Measurements from ENCODE around the gene MNAT1. TPM values are rescaled to one million over a fixed set of nuclear protein-coding genes. Genes with fewer than 3 reads are reported as not detected.

The MNAT1 gene
- total RNA-seq, 1 donor from 2014 or later = 37.1 TPM

GRCh38 chr14:60893911-60894310 is 159.3 kb downstream of the MNAT1 start:
- Mint-ChIP-seq H3K27me3 (no peaks in the 10 kb centered on the region), H3K9me3 (no peaks in the 10 kb centered on the region), H3K27ac (no peak overlapping the region), H3K36me3 (ENCODE audit: low read depth) (peaks cover 2% of the 10 kb centered on the region), H3K4me3 (no peak overlapping the region), H3K4me1 (peaks cover 6% of the 10 kb centered on the region)
- ATAC-seq (ENCODE audit: low read depth) = no peak
- no peak for DNase-seq
- ChIA-PET CTCF (no interaction called here), POLR2A (no interaction called here)
- intact Hi-C loops (cut with micrococcal nuclease) = no loop called here
- TF ChIP-seq CTCF (IDR thresholded peaks at IDR 0.05) = no peak

- intact Hi-C loops (cut with micrococcal nuclease) = loop anchor here (1.0 kb wide), 1 partner anchor 59 kb away; no protein-coding TSS in a partner anchor
- Mint-ChIP-seq H3K36me3 (ENCODE audit: low read depth) (peaks cover 2% of the 10 kb centered on the region), H3K27me3 (no peaks in the 10 kb centered on the region), H3K9me3 (no peaks in the 10 kb centered on the region), H3K27ac (no peak overlapping the region), H3K4me1 (peaks cover 7% of the 10 kb centered on the region), H3K4me3 (no peak overlapping the region)
- POLR2A ChIA-PET = interaction anchor here (0.6 kb wide), 1 partner anchor 67 kb away, joined by 5 read pairs; no protein-coding TSS in a partner anchor
- DNase-seq (no peak), ATAC-seq (ENCODE audit: low read depth) (no peak)
- TF ChIP-seq CTCF (IDR thresholded peaks at IDR 0.05) = no peak
- CTCF ChIA-PET = no interaction called here
These were observed 169.8 kb downstream of the MNAT1 start for GRCh38 chr14:60904381-60904780.

GRCh38 chr14:60905923-60906322 is 171.4 kb downstream of the MNAT1 start:
- no peak for TF ChIP-seq CTCF (IDR thresholded peaks at IDR 0.05)
- no peaks in the 10 kb centered on the region for H3K9me3 Mint-ChIP-seq
- intact Hi-C loops (cut with micrococcal nuclease) = no loop called here
- CTCF ChIA-PET = no interaction called here
- no peak overlapping the region for H3K27ac Mint-ChIP-seq
- ATAC-seq (ENCODE audit: low read depth) (no peak), DNase-seq (no peak)
- POLR2A ChIA-PET = no interaction called here
- H3K4me1 Mint-ChIP-seq = peaks cover 3% of the 10 kb centered on the region
- no peaks in the 10 kb centered on the region for H3K27me3 Mint-ChIP-seq
- no peak overlapping the region for H3K4me3 Mint-ChIP-seq
- H3K36me3 Mint-ChIP-seq (ENCODE audit: low read depth) = peaks cover 2% of the 10 kb centered on the region

- H3K4me3 Mint-ChIP-seq = no peak overlapping the region
- POLR2A ChIA-PET = no interaction called here
- CTCF ChIA-PET = no interaction called here
- DNase-seq = no peak
- peaks cover 14% of the 10 kb centered on the region for H3K36me3 Mint-ChIP-seq (ENCODE audit: low read depth)
- TF ChIP-seq CTCF (IDR thresholded peaks at IDR 0.05) = no peak
- peaks cover 9% of the 10 kb centered on the region for H3K4me1 Mint-ChIP-seq
- intact Hi-C loops (cut with micrococcal nuclease) = no loop called here
- H3K27ac Mint-ChIP-seq = no peak overlapping the region
- H3K27me3 Mint-ChIP-seq = no peaks in the 10 kb centered on the region
- no peak for ATAC-seq (ENCODE audit: low read depth)
- H3K9me3 Mint-ChIP-seq = peaks cover 4% of the 10 kb centered on the region
These were observed 181.2 kb downstream of the MNAT1 start for GRCh38 chr14:60915781-60916180.

- Mint-ChIP-seq H3K4me1 (peaks cover 11% of the 10 kb centered on the region), H3K27ac (no peak overlapping the region), H3K4me3 (no peak overlapping the region), H3K36me3 (ENCODE audit: low read depth) (peaks cover 14% of the 10 kb centered on the region), H3K27me3 (no peaks in the 10 kb centered on the region), H3K9me3 (peaks cover 1% of the 10 kb centered on the region)
- intact Hi-C loops (cut with micrococcal nuclease) = no loop called here
- ChIA-PET POLR2A (no interaction called here), CTCF (no interaction called here)
- DNase-seq (no peak), ATAC-seq (ENCODE audit: low read depth) (no peak)
- no peak for TF ChIP-seq CTCF (IDR thresholded peaks at IDR 0.05)
These were observed 187.5 kb downstream of the MNAT1 start for GRCh38 chr14:60922050-60922449.

Measured in activated B cell treated with CpG ODN at 0.5 μM for 24 hours (primary cell).